Measurements from ENCODE around the gene MRFAP1.
A peak's percentile ranks its signal among the peaks of the same experiment; 100 is the strongest.
"Not testable (repeated sequence)": the region's sequence is repeated elsewhere in the genome, so short reads cannot be mapped to it uniquely, and the experiment has no call there.

The MRFAP1 gene

DNA sequence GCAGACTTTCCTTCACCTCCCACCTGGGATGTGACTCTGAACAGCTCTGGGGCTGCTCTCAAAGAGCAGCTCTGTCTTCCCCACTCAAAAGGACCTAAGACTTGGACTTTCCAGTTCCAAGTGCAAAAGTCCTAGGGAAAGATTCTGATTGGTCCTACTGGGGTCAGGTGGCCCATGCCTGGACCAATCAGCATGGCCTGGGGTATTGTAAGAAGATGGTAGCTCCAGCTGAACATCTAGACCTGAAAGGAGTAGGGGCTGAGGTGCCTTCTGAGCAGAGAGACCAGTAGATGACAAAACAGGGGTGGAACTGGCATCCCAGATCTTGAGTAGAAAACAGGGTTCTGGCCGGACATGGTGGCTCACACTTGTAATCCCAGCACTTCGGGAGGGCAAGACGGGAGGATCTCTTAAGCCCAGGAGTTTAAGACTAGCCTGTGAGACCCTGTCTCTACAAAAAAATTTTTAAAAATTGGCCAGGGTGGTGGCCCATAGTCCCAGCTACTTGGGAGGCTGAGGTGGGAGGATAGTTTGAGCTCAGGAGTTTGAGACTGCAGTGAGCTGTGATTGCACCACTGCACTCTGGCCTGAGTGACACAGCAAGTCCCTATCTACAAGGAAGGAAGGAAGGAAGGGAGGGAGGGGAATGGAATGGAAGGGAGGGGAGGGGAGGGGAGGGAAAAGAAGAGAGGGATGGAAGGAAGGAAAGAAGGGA, 27.4 kb upstream of the MRFAP1 start:
- DNase-seq = no peak

- DNase-seq = peak; percentile 48
Observed at GRCh38 chr4:6613676-6614651, 26.5 kb upstream of the MRFAP1 start.

DNA sequence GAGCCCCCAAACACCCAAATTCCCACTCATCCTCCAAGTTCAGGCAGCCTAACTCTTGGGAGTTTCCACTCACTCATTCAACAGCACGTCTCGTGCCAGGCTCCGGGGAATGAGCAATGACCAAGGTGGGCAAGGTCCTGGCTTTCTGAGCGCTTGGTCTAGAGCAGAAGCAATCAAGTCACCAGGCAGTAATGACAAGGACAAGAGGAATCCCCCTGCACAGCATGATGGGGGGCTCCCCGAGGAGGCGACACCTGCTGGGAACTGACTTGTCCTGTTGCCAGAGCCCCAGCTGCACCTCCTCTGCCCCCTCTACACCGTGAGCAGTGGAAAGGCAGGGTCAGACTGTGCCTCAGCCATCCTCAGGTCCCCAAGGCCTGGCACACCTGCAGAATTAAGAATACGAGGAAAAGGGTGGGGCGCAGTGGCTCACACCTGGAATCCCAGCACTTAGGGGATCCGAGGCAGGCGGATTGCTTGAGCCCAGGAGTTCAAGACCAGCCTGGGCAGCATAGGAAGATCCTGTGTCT, 25.7 kb upstream of the MRFAP1 start:
- DNase-seq = peak; percentile 43

- no peak for DNase-seq
Observed at GRCh38 chr4:6616087-6616995, 24.1 kb upstream of the MRFAP1 start.

GRCh38 chr4:6617246-6617645, 23.2 kb upstream of the MRFAP1 start:
- peak; percentile 40 for DNase-seq

DNA sequence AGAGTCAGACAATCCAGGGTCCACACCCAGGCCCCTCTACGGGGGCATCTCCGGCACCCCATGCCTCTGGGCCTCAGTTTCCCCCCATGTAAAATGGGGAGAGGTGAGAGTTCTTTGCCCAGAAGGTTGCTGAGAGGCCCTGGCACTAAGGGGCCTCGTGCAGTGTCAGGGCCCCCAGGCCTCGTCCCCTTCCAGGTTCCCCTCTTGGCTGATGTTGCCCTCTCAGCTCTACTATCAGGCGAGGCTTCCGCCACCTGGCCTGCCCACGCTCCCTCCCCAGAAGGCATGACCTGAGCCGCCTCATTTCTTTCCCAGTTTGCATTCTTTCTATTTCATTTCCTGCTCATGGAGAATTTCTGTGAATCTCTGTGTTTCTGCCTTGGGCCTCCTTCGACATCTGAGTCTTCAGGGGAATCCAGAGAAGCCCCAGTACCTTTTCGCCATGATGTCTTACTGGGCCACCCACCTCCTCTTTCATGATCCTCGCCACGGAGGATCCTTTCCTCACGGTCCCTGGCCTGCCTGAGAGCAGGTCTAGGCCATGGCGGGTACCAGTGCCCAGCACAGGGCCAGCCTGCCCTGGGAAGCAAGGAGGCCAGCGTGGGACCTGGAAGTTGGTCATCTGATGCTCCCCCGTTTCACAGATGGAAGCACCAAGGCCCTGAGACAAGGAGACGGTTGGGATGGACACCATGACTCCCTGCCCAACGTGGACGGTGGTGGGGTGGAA, 21.9 kb upstream of the MRFAP1 start:
- DNase-seq = peak; percentile 28

- DNase-seq = peak; percentile 47
Observed at GRCh38 chr4:6619116-6619465, 21.4 kb upstream of the MRFAP1 start.

- DNase-seq = peak; percentile 46
Observed at GRCh38 chr4:6619466-6620255, 20.8 kb upstream of the MRFAP1 start.

- DNase-seq = peak; percentile 47
Observed at GRCh38 chr4:6620296-6620695, 20.2 kb upstream of the MRFAP1 start.

DNA sequence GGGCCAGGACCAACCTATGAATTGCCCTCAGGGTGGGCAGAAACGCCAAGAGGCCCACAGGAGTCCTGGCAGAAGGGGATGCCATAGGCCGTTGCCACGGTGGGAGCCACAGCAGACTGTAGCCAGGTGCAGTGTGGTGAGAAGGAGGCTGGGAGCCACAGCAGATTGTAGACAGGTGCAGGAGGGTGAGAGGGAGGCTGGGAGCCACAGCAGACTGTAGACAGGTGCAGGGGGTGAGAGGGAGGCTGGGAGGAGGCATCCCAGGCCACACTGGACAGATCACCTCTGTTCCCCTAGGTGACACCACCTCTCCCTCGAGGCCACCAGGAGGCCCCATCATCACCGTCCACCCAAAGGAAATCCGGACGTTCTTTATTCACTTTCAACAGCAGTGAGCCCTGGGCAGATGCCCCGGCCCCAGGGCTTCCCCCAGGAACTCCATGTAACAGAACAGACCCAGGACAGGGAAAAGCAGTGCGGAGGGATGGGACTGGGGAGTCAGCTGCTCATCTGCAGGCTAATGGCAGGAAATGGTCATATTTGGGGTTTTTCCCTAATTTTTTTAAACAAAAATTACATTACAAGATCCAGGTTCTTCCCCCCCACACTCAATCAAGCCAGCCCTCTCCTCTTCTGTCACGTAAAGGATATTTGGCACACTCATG, 19.5 kb upstream of the MRFAP1 start:
- peak; percentile 54 for DNase-seq

- peak; percentile 49 for DNase-seq
Observed at GRCh38 chr4:6621556-6621927, 18.9 kb upstream of the MRFAP1 start.

GRCh38 chr4:6622744-6623143, 17.7 kb upstream of the MRFAP1 start:
- peak; percentile 38 for DNase-seq

GRCh38 chr4:6625256-6625655, 15.2 kb upstream of the MRFAP1 start:
- DNase-seq = no peak

DNA sequence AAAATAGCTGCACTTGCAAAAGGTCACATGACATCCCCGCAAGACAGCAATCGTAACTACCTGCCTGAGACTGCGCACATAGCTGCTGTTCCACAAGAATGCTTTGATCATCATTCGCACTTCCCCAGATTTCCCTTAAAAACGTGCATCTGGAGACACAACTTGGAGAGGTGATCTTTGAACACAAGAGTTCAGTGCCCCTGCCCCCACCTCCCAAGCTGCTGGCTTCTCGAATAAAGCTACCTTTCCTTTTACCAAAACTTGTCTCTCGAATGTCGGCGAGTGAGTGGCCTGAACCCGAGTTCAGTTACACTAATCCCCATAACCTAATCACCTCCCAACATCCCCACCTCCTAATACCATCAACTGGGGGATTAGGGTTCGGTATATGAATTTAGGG, 14.4 kb upstream of the MRFAP1 start:
- DNase-seq = no peak

DNA sequence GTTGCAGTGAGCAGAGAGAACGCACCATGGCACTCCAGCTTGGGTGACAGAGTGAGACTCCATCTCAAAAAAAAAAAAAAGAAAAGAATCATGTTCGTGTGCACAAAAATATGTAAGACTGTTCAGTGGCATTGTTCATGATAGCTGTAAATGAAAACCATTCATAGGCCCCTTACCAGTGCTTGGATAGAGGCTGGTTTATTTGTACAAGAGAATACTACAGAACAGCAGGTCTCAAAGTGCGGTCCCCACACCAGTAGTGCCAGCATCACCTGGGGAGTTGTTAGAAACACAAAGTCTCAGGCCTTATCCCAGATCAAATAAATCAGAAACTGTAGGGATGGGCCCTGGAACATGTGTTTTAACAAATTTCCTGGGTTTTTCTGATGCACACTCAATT, 12.7 kb upstream of the MRFAP1 start:
- no peak for DNase-seq

- DNase-seq = not testable (repeated sequence)
Observed at GRCh38 chr4:6628484-6628883, 12.0 kb upstream of the MRFAP1 start.

- no peak for DNase-seq
Observed at GRCh38 chr4:6632125-6632524, 8.4 kb upstream of the MRFAP1 start.

DNA sequence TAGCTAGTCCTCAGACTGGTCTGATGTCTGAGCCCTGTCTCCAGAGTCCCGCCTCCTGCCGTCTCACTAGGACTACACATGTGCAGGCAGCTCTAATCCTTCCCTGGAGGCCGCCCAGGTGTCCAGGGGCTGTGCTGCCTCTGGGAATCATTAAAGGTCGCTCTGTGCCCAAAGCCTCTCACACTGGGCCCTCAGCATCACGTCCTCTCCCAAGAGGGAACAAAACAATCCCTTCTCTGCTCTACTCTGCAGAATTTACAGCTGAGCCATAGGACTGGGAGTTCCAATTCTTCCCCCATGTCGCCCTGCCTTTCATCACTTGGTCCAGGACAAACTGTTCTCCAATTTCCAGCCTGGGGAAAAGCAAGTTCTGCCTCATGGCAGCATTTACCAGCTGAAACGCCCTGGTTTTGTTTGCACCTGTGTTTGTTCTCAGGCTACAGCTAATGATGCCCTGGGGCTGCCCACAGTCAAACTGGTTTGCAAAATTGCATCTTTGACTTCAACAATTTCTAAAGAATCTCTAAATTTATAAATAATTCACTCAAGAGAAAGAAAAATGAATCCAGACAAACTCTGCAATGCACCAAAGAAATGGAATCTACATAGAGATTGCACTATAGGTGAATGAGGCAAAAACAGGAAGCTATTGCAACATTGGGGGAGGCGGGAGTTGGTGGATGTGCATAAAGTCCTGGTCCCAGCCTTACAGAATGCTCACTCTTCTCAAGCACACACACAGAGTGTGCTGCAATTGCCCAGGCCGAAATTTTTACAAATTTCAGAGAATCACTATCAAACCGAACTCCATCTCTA, 7.2 kb upstream of the MRFAP1 start:
- DNase-seq = peak; percentile 65

- no peak for DNase-seq
Observed at GRCh38 chr4:6634746-6635145, 5.7 kb upstream of the MRFAP1 start.
